ENCODE data around the gene PRKCSH.
"Not testable (repeated sequence)": the region's sequence is repeated elsewhere in the genome, so short reads cannot be mapped to it uniquely, and the experiment has no call there.

PRKCSH gene

DNA sequence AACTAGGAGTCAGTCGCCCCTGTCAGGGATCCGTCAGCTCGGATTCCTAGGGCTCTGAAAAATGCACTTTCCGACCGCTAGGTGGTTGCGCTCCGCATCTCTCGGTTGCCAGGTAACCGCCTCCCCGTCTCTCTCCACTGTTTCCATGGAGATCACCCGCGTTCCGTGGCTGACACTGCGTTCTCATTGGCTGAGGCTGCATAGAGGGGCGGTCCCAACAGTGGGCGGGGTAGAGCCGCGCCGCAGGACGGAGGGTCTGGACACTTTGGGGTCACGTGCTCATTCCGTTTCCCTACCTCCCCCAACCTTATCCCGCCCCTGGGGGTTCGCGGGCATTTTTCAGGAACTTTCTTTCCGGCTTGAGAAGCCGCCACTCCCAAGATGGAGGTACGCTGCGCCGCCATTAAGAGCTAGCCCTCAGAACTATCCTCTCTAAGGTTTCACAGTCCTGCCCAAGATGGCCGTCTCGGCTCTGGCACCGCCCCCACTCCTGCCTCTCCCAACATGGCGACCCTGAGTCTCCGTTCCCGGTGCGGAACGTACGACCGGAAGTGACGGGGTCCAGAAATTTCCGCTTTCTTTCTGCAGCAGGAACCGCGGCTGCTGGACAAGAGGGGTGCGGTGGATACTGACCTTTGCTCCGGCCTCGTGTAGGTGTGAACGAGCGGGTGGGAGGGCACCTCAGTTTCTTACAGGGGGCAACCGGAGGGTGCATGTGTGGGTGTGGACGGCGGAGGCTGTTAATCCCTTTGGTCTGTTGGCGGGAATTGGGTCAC, at the start of gene PRKCSH, which contains the start of gene ODAD3:
Gene PRKCSH (plus strand): TSS at position 579 of the 776 bp plus-strand sequence. CDS start 483 bp downstream, outside the sequence.
Gene ODAD3 (minus strand): TSS at position 65 of the 776 bp plus-strand sequence. CDS start 105 bp downstream, outside the sequence.
- peak; percentile 99 for FAIRE-seq

DNA sequence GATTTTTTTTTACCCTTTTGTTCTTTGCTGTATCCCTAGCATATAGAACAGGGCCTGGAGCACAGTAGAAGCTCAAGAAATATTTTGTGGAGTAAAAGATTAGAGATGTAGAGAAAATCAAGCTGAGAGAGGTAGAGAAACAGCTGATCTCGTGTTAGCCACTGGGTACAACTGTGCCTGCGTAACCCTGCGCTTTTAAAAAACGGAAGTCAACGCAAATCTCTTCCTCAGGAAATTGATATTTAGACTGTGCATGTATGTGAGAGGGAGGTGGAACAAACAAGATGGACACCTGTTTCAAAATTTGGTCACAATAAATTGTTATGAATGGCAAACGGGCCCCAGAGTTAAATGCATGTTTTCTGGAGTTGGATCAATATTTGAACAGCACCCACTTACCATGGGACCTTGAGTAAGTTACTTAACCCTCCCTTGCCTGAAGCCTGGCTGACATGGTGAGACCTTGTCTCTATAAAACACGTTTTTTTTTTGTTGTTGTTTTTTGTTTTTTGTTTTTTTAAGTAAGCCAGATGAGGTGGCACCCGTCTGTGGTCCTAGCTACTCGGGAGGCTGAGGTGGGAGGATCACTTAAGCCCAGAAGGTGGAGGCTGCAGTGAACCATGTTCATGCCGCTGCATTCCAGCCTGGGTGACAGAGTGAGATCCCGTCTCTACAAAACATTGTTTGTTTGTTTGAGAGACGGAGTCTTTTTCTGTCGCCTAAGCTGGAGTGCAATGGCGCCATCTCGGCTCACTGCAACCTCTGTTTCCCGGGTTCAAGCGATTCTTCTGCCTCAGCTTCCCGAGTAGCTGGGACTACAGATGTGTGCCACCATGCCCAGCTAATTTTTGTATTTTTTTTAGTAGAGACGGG, 48.0 kb upstream of the PRKCSH start:
- FAIRE-seq, result no peak
- DNase-seq (ENCODE audit: insufficient read length, low spot score), result no peak

More for the DNA sequence above, at the start of gene PRKCSH, which contains the start of gene ODAD3:
- peak; percentile 92 for DNase-seq (ENCODE audit: insufficient read length, low spot score)

- no peak for FAIRE-seq
- no peak for DNase-seq (ENCODE audit: insufficient read length, low spot score)
Observed at GRCh38 chr19:11390359-11390758, 45.1 kb upstream of the PRKCSH start.

- FAIRE-seq (no peak), DNase-seq (ENCODE audit: insufficient read length, low spot score) (no peak)
Observed at GRCh38 chr19:11390933-11391680, 44.3 kb upstream of the PRKCSH start.

GRCh38 chr19:11397089-11397610, 38.3 kb upstream of the PRKCSH start:
- no peak for DNase-seq (ENCODE audit: insufficient read length, low spot score)
- no peak for FAIRE-seq

DNA sequence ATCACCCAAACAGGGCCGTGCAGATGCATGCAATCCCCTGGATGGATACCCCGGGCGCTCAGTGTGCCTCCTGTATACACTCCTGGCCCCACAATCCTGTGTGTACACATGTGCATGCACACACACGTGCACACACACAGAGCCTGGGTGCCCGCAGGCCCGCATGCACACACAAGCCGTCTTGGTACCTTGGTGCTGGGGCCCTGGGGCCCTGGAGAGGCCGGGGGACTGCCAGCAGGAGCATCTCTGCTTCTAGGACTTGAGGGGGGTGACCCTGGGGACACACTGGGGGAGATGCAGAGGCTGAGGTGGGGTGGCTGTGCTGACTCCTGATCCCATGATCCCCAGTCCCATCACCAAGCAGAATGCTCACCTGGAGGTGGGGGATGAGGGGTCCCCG, 35.8 kb upstream of the PRKCSH start:
- DNase-seq (ENCODE audit: insufficient read length, low spot score), result no peak
- no peak for FAIRE-seq

- FAIRE-seq (no peak), DNase-seq (ENCODE audit: insufficient read length, low spot score) (no peak)
Observed at GRCh38 chr19:11400798-11401197, 34.6 kb upstream of the PRKCSH start.

DNA sequence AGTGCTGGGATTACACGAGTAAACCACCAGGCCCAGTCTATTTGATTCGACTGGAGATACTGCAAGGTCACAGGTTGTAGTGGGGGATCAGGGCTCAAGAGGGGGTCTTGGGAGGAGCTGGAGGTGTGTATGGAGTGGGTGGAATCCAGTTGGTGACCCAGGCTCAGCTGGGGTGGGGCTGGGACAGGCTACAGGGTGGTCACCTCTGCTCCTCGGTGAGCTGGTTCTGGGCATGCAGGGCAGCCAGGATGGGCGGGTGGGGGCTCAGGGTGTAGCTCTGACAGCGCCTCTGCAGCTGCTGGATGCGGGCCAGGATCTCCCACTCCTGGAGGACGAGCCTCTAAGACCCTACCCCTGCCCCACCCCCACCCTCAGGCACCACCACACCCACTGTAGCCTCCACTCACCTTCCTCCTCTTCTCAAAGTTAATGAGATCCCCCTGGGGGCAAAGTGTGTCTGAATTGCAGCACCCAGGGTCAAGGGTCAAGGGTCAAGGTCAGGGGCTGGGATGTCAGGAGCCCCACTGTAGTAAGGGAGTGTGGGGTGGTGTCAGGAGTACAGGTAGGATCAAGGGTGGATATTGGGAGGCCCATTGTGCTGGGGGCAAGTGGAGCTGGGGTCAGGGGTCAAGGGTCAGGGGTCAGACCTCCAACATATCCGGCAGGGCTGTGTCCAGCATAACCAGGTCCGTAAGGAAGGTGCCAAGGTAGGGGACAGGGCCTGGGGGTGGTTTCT, 33.5 kb upstream of the PRKCSH start:
- FAIRE-seq, result no peak
- DNase-seq (ENCODE audit: insufficient read length, low spot score), result no peak

- FAIRE-seq, result no peak
- DNase-seq (ENCODE audit: insufficient read length, low spot score), result no peak
Observed at GRCh38 chr19:11404588-11405222, 30.7 kb upstream of the PRKCSH start.

- no peak for DNase-seq (ENCODE audit: insufficient read length, low spot score)
Observed at GRCh38 chr19:11405846-11406643, 29.4 kb upstream of the PRKCSH start.

GRCh38 chr19:11406703-11407236, 28.7 kb upstream of the PRKCSH start:
- not testable (repeated sequence) for DNase-seq (ENCODE audit: insufficient read length, low spot score); FAIRE-seq

More at GRCh38 chr19:11405846-11406643, 29.4 kb upstream of the PRKCSH start:
- no peak for FAIRE-seq

GRCh38 chr19:11408591-11408990, 26.8 kb upstream of the PRKCSH start:
- no peak for DNase-seq (ENCODE audit: insufficient read length, low spot score)
- no peak for FAIRE-seq

DNA sequence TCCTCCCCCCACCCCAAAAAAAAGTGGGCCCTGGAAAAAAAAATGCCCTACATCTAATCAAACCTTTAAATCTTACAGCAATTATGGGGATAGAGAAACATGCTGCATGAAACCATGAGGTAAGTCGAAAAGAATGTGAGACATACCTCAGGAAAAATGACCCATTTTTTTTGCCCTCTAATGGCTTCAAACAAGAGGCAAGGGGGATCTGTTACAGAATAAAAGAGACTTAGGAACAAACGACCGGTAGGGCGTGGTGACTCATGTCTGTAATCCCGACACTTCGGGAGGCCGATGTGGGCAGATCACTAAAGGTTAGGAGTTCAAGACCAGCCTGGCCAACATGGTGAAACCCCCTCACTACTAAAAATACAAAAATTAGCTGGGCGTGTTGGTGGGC, 24.8 kb upstream of the PRKCSH start:
- DNase-seq (ENCODE audit: insufficient read length, low spot score), result no peak

DNA sequence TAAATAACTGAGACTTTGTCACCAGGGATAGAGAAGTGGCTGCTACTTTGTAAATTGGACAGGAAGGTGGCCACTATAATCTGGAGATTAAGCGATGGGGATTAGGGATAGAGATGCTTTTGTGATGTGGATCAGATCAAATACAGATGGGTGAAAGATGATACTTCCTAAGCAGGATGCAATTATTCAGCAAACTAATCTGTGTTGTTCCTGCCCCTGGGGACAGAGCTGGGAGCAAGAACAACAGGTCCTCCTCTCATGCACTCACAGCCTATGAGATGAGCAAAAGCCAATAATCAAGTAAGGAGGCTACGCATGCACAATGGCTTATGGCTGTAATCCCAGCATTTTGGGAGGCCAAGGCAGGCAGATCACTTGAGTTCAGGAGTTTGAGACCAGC, 20.9 kb upstream of the PRKCSH start:
- no peak for FAIRE-seq
- no peak for DNase-seq (ENCODE audit: insufficient read length, low spot score)

More for the DNA sequence above, 24.8 kb upstream of the PRKCSH start:
- FAIRE-seq, result no peak

GRCh38 chr19:11416346-11417052, 18.9 kb upstream of the PRKCSH start:
- no peak for DNase-seq (ENCODE audit: insufficient read length, low spot score)
- no peak for FAIRE-seq

DNA sequence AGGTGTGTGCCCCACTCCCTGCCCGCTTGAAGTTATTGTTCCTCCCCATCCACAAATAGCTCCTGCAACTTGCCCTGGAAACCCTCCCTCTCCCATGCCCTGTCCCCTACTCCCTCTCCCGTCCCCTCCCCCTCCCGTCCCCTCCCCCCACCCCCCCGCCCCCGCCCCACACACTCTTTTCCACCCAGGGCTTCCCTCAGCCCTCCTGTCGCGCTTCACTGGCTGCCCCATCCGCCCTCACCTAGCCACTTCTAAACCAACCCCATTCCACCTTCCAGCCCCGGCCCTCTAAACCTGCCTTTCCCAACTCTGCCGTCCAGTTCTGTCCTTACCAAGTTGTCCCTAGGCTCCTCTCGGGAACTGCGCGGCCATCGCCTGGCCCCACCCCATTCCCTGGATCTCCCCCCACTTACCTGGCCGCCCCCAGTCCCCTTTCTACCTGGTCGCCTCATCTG, 17.3 kb upstream of the PRKCSH start:
- FAIRE-seq (no peak), DNase-seq (ENCODE audit: insufficient read length, low spot score) (no peak)

All from GM19239 (cell line).